GM20000 (cell line): ENCODE results near the gene HPCAL1.

ENCODE experiments used
- DNase-seq: peaks from one replicate; pipeline ENCODE4 v3.0.0; 2012; ENCODE audit warnings: low spot score
- CTCF ChIP-seq: IDR thresholded peaks from 2 replicates; pipeline ENCODE4 v1.5.1; 2012; ENCODE audit warnings: mild to moderate bottlenecking, control low read depth; ENCODE audit errors: extremely low read depth, missing control alignments

Gene HPCAL1

GRCh38 chr2:10316336-10316735 is 13.6 kb downstream of the HPCAL1 start:
- TF ChIP-seq CTCF, result no peak

GRCh38 chr2:10316860-10317259 is 14.2 kb downstream of the HPCAL1 start:
- DNase-seq, result no peak
- TF ChIP-seq CTCF, result no peak

More at GRCh38 chr2:10316336-10316735, 13.6 kb downstream of the HPCAL1 start:
- DNase-seq, result no peak

- TF ChIP-seq CTCF, result no peak
- DNase-seq, result no peak
Measured at GRCh38 chr2:10317646-10318045, 14.9 kb downstream of the HPCAL1 start.

GRCh38 chr2:10318345-10318744 is 15.6 kb downstream of the HPCAL1 start:
- no peak for TF ChIP-seq CTCF

GRCh38 chr2:10319892-10320574 is 17.3 kb downstream of the HPCAL1 start:
- no peak for DNase-seq
- TF ChIP-seq CTCF, result no peak

More at GRCh38 chr2:10318345-10318744, 15.6 kb downstream of the HPCAL1 start:
- no peak for DNase-seq

- no peak for TF ChIP-seq CTCF
- no peak for DNase-seq
Measured at GRCh38 chr2:10320575-10320931, 17.8 kb downstream of the HPCAL1 start.

GRCh38 chr2:10320933-10321332 is 18.2 kb downstream of the HPCAL1 start:
- no peak for TF ChIP-seq CTCF

More at GRCh38 chr2:10320933-10321332, 18.2 kb downstream of the HPCAL1 start:
- DNase-seq, result no peak
